Endodermal cell (in vitro differentiated cells): ENCODE measurements around the gene UFD1. TPM values are rescaled to one million over a fixed set of nuclear protein-coding genes. Genes with fewer than 3 reads are reported as not detected.

ENCODE experiments used
- DNase-seq: peaks from one replicate; pipeline ENCODE4 v3.0.0-alpha.2; 2017
- H3K27ac ChIP-seq: 2 replicates; pipeline ENCODE4 v1.5.1; 2013; ENCODE audit warnings: mild to moderate bottlenecking, low read depth, low read length, moderate library complexity
- H3K27me3 ChIP-seq: 2 replicates; pipeline ENCODE4 v1.6.1; 2013; ENCODE audit warnings: mild to moderate bottlenecking, low read length, moderate library complexity; ENCODE audit not compliant: insufficient read depth, control insufficient read depth, poor library complexity, severe bottlenecking
- H3K36me3 ChIP-seq: 2 replicates; pipeline ENCODE4 v1.7.0; 2013; ENCODE audit warnings: mild to moderate bottlenecking, low read length, moderate library complexity; ENCODE audit not compliant: control insufficient read depth, insufficient read depth
- H3K4me1 ChIP-seq: one replicate; pipeline ENCODE4 v1.7.0; 2013; ENCODE audit warnings: low read length; ENCODE audit not compliant: control insufficient read depth, insufficient read depth
- H3K4me3 ChIP-seq: 2 replicates; pipeline ENCODE4 v1.5.1; 2013; ENCODE audit warnings: mild to moderate bottlenecking, low read length, moderate library complexity
- H3K9ac ChIP-seq: 2 replicates; pipeline ENCODE4 v1.6.1; 2013; ENCODE audit warnings: mild to moderate bottlenecking, low read length, moderate library complexity; ENCODE audit not compliant: poor library complexity, severe bottlenecking; ENCODE audit errors: extremely low read depth
- H3K9me3 ChIP-seq: 2 replicates; pipeline ENCODE4 v1.6.1; 2013; ENCODE audit warnings: mild to moderate bottlenecking, low read length, moderate library complexity; ENCODE audit not compliant: control insufficient read depth
- H3K27ac Mint-ChIP-seq: 2 replicates; pipeline ENCODE4 v1.8.0; 2020; ENCODE audit warnings: mixed read lengths
- H3K27me3 Mint-ChIP-seq: 2 replicates; pipeline ENCODE4 v1.8.0; 2021; ENCODE audit warnings: mild to moderate bottlenecking, mixed read lengths; ENCODE audit not compliant: insufficient read depth
- H3K36me3 Mint-ChIP-seq: 2 replicates; pipeline ENCODE4 v1.8.0; 2020; ENCODE audit warnings: low read depth, mixed read lengths
- H3K4me1 Mint-ChIP-seq: 2 replicates; pipeline ENCODE4 v1.8.0; 2020; ENCODE audit warnings: mixed read lengths
- H3K4me3 Mint-ChIP-seq: 2 replicates; pipeline ENCODE4 v1.8.0; 2020; ENCODE audit warnings: mild to moderate bottlenecking, moderate library complexity, mixed read lengths
- H3K9me3 Mint-ChIP-seq: 2 replicates; pipeline ENCODE4 v1.8.0; 2020; ENCODE audit warnings: mild to moderate bottlenecking, mixed read lengths
- WGBS, 2 experiments: methylation state at CpG; one replicate each; pipeline versions ENCODE4 v1.1.5 to v1.1.7; 2013; ENCODE audit warnings: missing lambda C conversion rate in 2 of 2, mixed read lengths in 1 of 2; ENCODE audit not compliant: insufficient coverage in 1 of 2, insufficient read length in 1 of 2; 5-methylcytosine and 5-hydroxymethylcytosine counted together
- total RNA-seq, 2 donors: library from RNA; stranded (reverse); fragmentation: NEBNext Ultra II Directional in 1 of 2; extraction: Animal tissue kit (Norgen Biotek cat#: 25700) in 1 of 2; gene quantifications; 2 replicates in 1 of 2; 3 replicates in 1 of 2; pipeline ENCODE4 v1.2.1, GENCODE V29; 2021
- TF ChIP-seq, protein P1 (sequence below): fragments of 200-600 bp; sonication (generic); conservative IDR thresholded peaks from 2 replicates; pipeline ENCODE4 v1.5.0; 2021; ENCODE audit warnings: antibody characterized with exemption, mild to moderate bottlenecking

The UFD1 gene
- total RNA-seq, 2 donors from 2014 or later = 67.7 to 69.2 TPM

DNA sequence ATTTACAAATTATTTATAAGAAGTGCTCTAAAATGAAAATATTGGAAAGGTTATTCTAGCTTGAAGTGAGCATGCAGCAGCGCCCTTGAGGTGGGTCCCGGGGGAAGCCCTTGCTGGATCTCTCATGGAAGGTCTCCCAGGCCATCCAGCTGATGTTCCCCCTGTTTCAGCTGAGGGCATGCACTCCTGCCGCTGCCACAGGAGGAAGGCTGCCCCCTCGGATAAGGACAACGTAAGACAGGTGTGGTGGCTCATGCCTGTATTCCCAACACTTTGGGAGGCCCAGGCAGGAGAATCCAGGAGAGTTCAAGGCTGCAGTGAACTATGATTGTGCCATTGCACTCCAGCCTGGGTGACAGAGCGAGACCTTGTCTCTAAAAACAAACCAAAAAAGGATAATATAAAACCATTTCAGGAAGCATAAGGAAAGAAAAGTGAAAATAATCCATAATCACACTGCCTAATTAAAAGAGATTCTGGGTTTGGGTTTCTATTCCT is 15.7 kb upstream of the UFD1 start:
- Mint-ChIP-seq H3K4me3 (no peak overlapping the region), H3K9me3 (no peaks in the 10 kb centered on the region), H3K36me3 (peaks cover 17% of the 10 kb centered on the region), H3K27me3 (no peaks in the 10 kb centered on the region), H3K27ac (no peak overlapping the region), H3K4me1 (no peaks in the 10 kb centered on the region)
- no peaks in the 10 kb centered on the region for H3K27me3 ChIP-seq
- peaks cover 38% of the 10 kb centered on the region for H3K36me3 ChIP-seq
- no peak for DNase-seq
- 90 to 100% methylated on average over 2 to 6 of the region's 6 CpGs for WGBS, 2 experiments
- no peak overlapping the region for H3K27ac ChIP-seq
- no peaks in the 10 kb centered on the region for H3K4me1 ChIP-seq
- no peak overlapping the region for H3K9ac ChIP-seq
- TF ChIP-seq, protein P1, sequence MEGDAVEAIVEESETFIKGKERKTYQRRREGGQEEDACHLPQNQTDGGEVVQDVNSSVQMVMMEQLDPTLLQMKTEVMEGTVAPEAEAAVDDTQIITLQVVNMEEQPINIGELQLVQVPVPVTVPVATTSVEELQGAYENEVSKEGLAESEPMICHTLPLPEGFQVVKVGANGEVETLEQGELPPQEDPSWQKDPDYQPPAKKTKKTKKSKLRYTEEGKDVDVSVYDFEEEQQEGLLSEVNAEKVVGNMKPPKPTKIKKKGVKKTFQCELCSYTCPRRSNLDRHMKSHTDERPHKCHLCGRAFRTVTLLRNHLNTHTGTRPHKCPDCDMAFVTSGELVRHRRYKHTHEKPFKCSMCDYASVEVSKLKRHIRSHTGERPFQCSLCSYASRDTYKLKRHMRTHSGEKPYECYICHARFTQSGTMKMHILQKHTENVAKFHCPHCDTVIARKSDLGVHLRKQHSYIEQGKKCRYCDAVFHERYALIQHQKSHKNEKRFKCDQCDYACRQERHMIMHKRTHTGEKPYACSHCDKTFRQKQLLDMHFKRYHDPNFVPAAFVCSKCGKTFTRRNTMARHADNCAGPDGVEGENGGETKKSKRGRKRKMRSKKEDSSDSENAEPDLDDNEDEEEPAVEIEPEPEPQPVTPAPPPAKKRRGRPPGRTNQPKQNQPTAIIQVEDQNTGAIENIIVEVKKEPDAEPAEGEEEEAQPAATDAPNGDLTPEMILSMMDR = no peak
- H3K4me3 ChIP-seq = no peak overlapping the region
- H3K9me3 ChIP-seq = no peaks in the 10 kb centered on the region

DNA sequence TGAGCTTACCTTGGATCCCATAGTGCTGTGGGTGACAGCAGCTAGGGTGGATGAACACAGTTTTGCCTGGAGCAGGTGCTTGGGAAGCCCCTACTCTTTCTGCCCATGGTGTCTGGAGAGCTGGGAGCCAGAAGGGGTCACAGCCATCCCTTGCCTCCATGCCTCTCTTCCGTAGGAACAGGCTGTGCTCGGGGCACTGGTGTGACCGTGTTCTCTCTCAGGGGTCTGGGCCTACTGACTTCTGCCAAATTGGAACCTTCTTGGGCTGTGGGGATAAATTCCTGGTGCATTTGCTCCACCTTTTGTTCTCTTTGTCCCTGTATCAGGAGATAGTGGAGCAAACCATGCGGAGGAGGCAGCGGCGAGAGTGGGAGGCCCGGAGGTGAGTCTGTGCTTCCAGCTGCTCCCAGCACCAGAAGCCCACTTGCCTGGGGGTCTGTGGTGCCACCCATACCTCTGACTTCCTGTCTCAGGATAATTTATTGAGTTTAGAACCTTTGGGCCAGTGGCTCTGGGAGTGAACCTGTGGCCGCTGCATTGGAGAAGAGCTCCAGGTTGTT is 15.1 kb upstream of the UFD1 start:
- no peak overlapping the region for H3K27ac ChIP-seq
- Mint-ChIP-seq H3K4me3 (no peak overlapping the region), H3K4me1 (no peaks in the 10 kb centered on the region), H3K36me3 (peaks cover 18% of the 10 kb centered on the region), H3K27me3 (no peaks in the 10 kb centered on the region), H3K9me3 (no peaks in the 10 kb centered on the region), H3K27ac (no peak overlapping the region)
- DNase-seq = no peak
- H3K36me3 ChIP-seq = peaks cover 44% of the 10 kb centered on the region
- no peaks in the 10 kb centered on the region for H3K9me3 ChIP-seq
- 94 to 100% methylated on average over 5 to 8 of the region's 8 CpGs for WGBS, 2 experiments
- H3K4me1 ChIP-seq = no peaks in the 10 kb centered on the region
- no peak overlapping the region for H3K9ac ChIP-seq
- TF ChIP-seq, protein P1 = no peak
- no peaks in the 10 kb centered on the region for H3K27me3 ChIP-seq
- H3K4me3 ChIP-seq = no peak overlapping the region

DNA sequence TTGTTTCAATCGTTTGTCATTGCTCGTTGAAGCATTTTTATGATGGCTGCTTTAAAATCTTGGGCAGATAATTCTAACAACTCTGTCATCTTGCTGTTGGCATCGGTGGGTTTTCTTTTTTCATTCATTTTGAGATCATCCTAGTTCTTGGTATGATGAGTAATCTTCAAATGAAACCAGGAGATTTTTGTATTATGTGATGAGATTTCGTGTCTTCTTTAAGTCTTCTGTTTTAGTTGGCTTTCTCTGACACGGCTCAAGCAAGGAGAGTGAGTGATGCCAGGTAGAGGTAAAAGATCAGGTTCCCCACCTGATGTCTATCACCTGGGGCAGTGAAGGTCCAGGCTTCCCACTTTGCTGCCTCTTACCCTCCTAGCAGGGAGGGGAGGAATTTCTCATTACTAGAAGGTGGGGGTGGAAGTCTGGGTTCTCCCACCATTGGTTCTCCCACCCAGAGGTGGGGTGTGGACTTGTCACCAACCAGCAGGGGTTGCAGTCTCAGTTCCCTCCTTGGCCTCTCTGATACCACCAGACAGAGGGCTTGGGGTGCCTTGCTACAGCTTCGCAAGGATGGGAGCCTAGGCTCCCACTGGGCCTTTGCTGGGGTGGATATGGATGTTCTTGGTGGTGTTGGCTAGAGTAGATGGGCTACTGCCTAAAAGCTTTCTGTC is 13.6 kb upstream of the UFD1 start:
- peaks cover 24% of the 10 kb centered on the region for H3K36me3 Mint-ChIP-seq
- DNase-seq = no peak
- no peaks in the 10 kb centered on the region for H3K9me3 ChIP-seq
- peaks cover 58% of the 10 kb centered on the region for H3K36me3 ChIP-seq
- H3K4me1 Mint-ChIP-seq = no peaks in the 10 kb centered on the region
- no peak overlapping the region for H3K9ac ChIP-seq
- no peaks in the 10 kb centered on the region for H3K4me1 ChIP-seq
- H3K4me3 ChIP-seq = no peak overlapping the region
- H3K4me3 Mint-ChIP-seq = no peak overlapping the region
- TF ChIP-seq, protein P1 = no peak
- no peak overlapping the region for H3K27ac Mint-ChIP-seq
- H3K27me3 ChIP-seq = no peaks in the 10 kb centered on the region
- no peak overlapping the region for H3K27ac ChIP-seq
- no peaks in the 10 kb centered on the region for H3K27me3 Mint-ChIP-seq
- 90 to 91% methylated on average over 5 to 6 of the region's 6 CpGs for WGBS, 2 experiments
- no peaks in the 10 kb centered on the region for H3K9me3 Mint-ChIP-seq
